Panc1 (cell line): Measurements from ENCODE around the gene NTN5.

Experiments
- CTCF ChIP-seq: fragments of 450-650 bp; IDR thresholded peaks from 2 replicates; pipeline ENCODE4 v1.5.1; 2017; ENCODE audit warnings: mild to moderate bottlenecking
- POLR2AphosphoS5 ChIP-seq: IDR thresholded peaks from 2 replicates; pipeline ENCODE4 v1.6.1; 2012; ENCODE audit warnings: mild to moderate bottlenecking, low read depth, low read length, moderate library complexity
- SIN3A ChIP-seq: IDR thresholded peaks from 2 replicates; pipeline ENCODE4 v1.6.1; 2012; ENCODE audit warnings: low read depth, mild to moderate bottlenecking, low read length, moderate library complexity, borderline replicate concordance; ENCODE audit not compliant: insufficient read depth

- TF ChIP-seq CTCF (no peak), SIN3A (no peak), POLR2AphosphoS5 (no peak)
Measured at GRCh38 chr19:48630296-48631063, 42.3 kb downstream of the NTN5 start.
